GM23338 (cell line): ENCODE results near the gene COL4A2. TPM values are rescaled to one million over a fixed set of nuclear protein-coding genes. Genes with fewer than 3 reads are reported as not detected.
A peak's percentile ranks its signal among the peaks of the same experiment; 100 is the strongest.

Source experiments
- ATAC-seq: fragments of 200-7000 bp; cut with Tn5 transposase; 3 replicates; pipeline ENCODE4 v1.9.1; 2020
- DNase-seq: peaks from one replicate; pipeline ENCODE4 v3.0.0-alpha.2; 2015; ENCODE audit warnings: low spot score
- H2AFZ ChIP-seq: fragments of 200-600 bp; sonication (generic); 2 replicates; pipeline ENCODE4 v1.8.0; 2016; ENCODE audit warnings: antibody characterized with exemption, mild to moderate bottlenecking, moderate library complexity
- H3F3A ChIP-seq: fragments of 200-600 bp; sonication (generic); replicated peaks from 2 replicates; pipeline ENCODE4 v1.8.0; 2017; ENCODE audit warnings: antibody characterized with exemption, mixed run types, low read depth
- H3K27ac ChIP-seq: fragments of 200-600 bp; sonication (generic); 2 replicates; pipeline ENCODE4 v1.6.1; 2016; ENCODE audit warnings: low read depth
- H3K27me3 ChIP-seq: fragments of 200-600 bp; sonication (generic); 2 replicates; pipeline ENCODE4 v1.8.0; 2016; ENCODE audit warnings: mild to moderate bottlenecking, mixed run types, moderate library complexity; ENCODE audit not compliant: insufficient read depth
- H3K36me3 ChIP-seq: fragments of 200-600 bp; sonication (generic); 2 replicates; pipeline ENCODE4 v1.8.0; 2016; ENCODE audit warnings: mild to moderate bottlenecking; ENCODE audit not compliant: insufficient read depth
- H3K4me1 ChIP-seq: fragments of 200-600 bp; sonication (generic); 2 replicates; pipeline ENCODE4 v1.8.0; 2016; ENCODE audit warnings: mild to moderate bottlenecking, moderate library complexity; ENCODE audit not compliant: insufficient read depth
- H3K4me2 ChIP-seq: fragments of 200-600 bp; sonication (generic); 2 replicates; pipeline ENCODE4 v1.7.1; 2017; ENCODE audit warnings: mixed run types
- H3K4me3 ChIP-seq: fragments of 200-600 bp; sonication (generic); 2 replicates; pipeline ENCODE4 v1.6.1; 2016; ENCODE audit warnings: mixed run types
- H3K79me2 ChIP-seq: fragments of 200-600 bp; sonication (generic); replicated peaks from 2 replicates; pipeline ENCODE4 v1.8.0; 2017; ENCODE audit warnings: mild to moderate bottlenecking; ENCODE audit not compliant: insufficient read depth
- H3K9me2 ChIP-seq: fragments of 200-600 bp; sonication (generic); 2 replicates; pipeline ENCODE4 v1.8.0; 2017; ENCODE audit not compliant: insufficient read depth
- H4K20me1 ChIP-seq: fragments of 200-600 bp; sonication (generic); replicated peaks from 2 replicates; pipeline ENCODE4 v1.8.0; 2017; ENCODE audit warnings: mild to moderate bottlenecking; ENCODE audit not compliant: insufficient read depth
- H3K27ac Mint-ChIP-seq: 2 replicates; pipeline ENCODE4 v1.8.0; 2020; ENCODE audit warnings: inconsistent platforms, mild to moderate bottlenecking, moderate library complexity, mixed read lengths
- H3K27me3 Mint-ChIP-seq: 3 replicates; pipeline ENCODE4 v1.8.0; 2022; ENCODE audit warnings: low read depth, mild to moderate bottlenecking, moderate library complexity, mixed read lengths, inconsistent platforms; ENCODE audit not compliant: insufficient read depth, poor library complexity
- H3K36me3 Mint-ChIP-seq: 3 replicates; pipeline ENCODE4 v1.8.0; 2021; ENCODE audit warnings: low read depth, mild to moderate bottlenecking, inconsistent platforms, moderate library complexity, mixed read lengths
- H3K4me1 Mint-ChIP-seq: 3 replicates; pipeline ENCODE4 v1.8.0; 2020; ENCODE audit warnings: mild to moderate bottlenecking, inconsistent platforms, mixed read lengths
- H3K4me3 Mint-ChIP-seq: 3 replicates; pipeline ENCODE4 v1.8.0; 2021; ENCODE audit warnings: moderate library complexity, mild to moderate bottlenecking, inconsistent platforms, mixed read lengths
- H3K9me3 Mint-ChIP-seq: 3 replicates; pipeline ENCODE4 v1.8.0; 2020; ENCODE audit warnings: moderate library complexity, mild to moderate bottlenecking, inconsistent platforms, mixed read lengths
- CREB1 ChIP-seq: fragments of 250-450 bp; sonication (Bioruptor Pico); IDR thresholded peaks from 2 replicates; pipeline ENCODE4 v1.5.0; 2020; ENCODE audit warnings: low read depth, mild to moderate bottlenecking, moderate library complexity
- CTCF ChIP-seq, 2 experiments: fragments of 200-600 bp in 1 of 2; sonication (generic) in 1 of 2; conservative IDR thresholded peaks; 2 replicates each; pipeline versions ENCODE4 v1.5.1 to v1.6.1; 2016 to 2017; ENCODE audit warnings: antibody characterized with exemption in 2 of 2, low read depth in 2 of 2, mild to moderate bottlenecking in 2 of 2, moderate library complexity in 1 of 2
- EZH2phosphoT487 ChIP-seq: fragments of 200-600 bp; sonication (generic); IDR thresholded peaks from one replicate; pipeline ENCODE4 v1.8.1; 2018; ENCODE audit warnings: antibody characterized with exemption; ENCODE audit not compliant: unreplicated experiment
- NANOG ChIP-seq: IDR thresholded peaks from 2 replicates; pipeline ENCODE4 v1.6.1; 2016; ENCODE audit warnings: antibody characterized with exemption, borderline replicate concordance
- POLR2AphosphoS5 ChIP-seq: IDR thresholded peaks from 2 replicates; pipeline ENCODE4 v1.6.1; 2016; ENCODE audit warnings: antibody characterized with exemption, low read depth
- ZNF331 ChIP-seq: fragments of 250-450 bp; sonication (Bioruptor Pico); IDR thresholded peaks from 2 replicates; pipeline ENCODE4 v1.5.0; 2020; ENCODE audit warnings: low read depth, mild to moderate bottlenecking, moderate library complexity
- polyA plus RNA-seq: library from polyadenylated mRNA; unstranded; fragments of >200 nt; fragmentation: Nextera tagmentation; extraction: Ambion mirVana; gene quantifications from 2 replicates; pipeline ENCODE4 v1.2.1, GENCODE V29; 2016
- total RNA-seq: library from RNA; depleted of rRNA; stranded (reverse); fragments of >200 nt; shearing (Covaris generic); gene quantifications from 2 replicates; pipeline ENCODE4 v1.2.3, GENCODE V29; 2014
- TF ChIP-seq, protein P1 (sequence below): IDR thresholded peaks from one replicate; pipeline ENCODE4 v1.6.1; 2018; ENCODE audit warnings: antibody characterized with exemption; ENCODE audit not compliant: unreplicated experiment
- TF ChIP-seq, protein P2 (sequence below): IDR thresholded peaks from 2 replicates; pipeline ENCODE4 v1.6.1; 2016; ENCODE audit warnings: antibody characterized with exemption

The COL4A2 gene
- total and polyA plus RNA-seq, 2 experiments from 2014 or later, result 37.4 to 131 TPM

DNA sequence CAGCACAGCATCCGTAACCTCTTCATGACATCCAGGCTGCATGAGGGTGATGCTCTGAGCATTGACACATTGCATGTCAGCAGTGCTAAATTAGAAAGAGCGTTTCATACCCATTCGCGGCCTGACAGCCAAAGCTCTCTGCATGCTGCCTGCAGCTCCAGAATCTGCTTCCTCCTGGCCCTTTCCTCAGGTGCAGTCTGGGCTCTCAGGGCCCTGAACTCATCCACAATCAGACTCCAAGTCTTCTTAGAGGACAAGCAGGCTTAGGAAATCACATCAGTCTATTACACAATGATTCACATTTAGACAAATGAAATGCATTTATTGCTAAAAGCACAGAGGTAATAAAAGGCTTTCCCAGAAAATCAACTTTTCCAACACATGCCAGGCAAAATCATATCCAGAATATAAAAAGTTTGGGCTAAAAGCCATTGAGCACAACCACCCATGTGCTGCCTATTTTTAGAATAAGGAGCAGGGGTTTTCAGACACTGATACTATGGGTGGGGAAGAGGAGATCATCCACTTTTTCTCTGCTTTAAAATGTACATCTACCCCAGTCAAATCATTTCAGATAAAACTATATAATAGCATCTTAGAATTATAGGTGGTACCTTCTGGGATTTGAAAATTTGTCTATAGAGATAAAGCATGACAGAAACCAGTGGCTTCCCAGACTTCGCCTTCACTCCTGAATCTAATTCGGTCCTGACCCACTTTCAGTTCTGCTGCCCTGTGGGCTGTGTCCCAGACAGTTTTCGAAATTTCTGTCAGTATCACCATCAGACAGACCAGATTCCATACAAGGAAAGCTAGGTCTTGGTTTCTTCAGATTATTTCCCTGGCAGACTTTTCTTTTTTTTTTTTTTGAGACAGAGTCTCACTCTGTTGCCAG, 109.3 kb downstream of the COL4A2 start (continued):
- TF ChIP-seq CTCF (conservative IDR thresholded peaks at IDR 0.05; ENCODE audit: low read depth in 2 of 2), result no peak
- TF ChIP-seq, protein P1, sequence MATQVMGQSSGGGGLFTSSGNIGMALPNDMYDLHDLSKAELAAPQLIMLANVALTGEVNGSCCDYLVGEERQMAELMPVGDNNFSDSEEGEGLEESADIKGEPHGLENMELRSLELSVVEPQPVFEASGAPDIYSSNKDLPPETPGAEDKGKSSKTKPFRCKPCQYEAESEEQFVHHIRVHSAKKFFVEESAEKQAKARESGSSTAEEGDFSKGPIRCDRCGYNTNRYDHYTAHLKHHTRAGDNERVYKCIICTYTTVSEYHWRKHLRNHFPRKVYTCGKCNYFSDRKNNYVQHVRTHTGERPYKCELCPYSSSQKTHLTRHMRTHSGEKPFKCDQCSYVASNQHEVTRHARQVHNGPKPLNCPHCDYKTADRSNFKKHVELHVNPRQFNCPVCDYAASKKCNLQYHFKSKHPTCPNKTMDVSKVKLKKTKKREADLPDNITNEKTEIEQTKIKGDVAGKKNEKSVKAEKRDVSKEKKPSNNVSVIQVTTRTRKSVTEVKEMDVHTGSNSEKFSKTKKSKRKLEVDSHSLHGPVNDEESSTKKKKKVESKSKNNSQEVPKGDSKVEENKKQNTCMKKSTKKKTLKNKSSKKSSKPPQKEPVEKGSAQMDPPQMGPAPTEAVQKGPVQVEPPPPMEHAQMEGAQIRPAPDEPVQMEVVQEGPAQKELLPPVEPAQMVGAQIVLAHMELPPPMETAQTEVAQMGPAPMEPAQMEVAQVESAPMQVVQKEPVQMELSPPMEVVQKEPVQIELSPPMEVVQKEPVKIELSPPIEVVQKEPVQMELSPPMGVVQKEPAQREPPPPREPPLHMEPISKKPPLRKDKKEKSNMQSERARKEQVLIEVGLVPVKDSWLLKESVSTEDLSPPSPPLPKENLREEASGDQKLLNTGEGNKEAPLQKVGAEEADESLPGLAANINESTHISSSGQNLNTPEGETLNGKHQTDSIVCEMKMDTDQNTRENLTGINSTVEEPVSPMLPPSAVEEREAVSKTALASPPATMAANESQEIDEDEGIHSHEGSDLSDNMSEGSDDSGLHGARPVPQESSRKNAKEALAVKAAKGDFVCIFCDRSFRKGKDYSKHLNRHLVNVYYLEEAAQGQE, result no peak
- TF ChIP-seq POLR2AphosphoS5, result no peak
- no peak for TF ChIP-seq EZH2phosphoT487

GRCh38 chr13:110418944-110419343, 111.9 kb downstream of the COL4A2 start:
- peak; percentile 18; the same call in 1 of the 3 replicates for ATAC-seq
- H3K4me1 Mint-ChIP-seq, result peaks cover 17% of the 10 kb centered on the region
- H3K27ac ChIP-seq, result 0 out of 2 replicates have a peak overlapping the region, but pooled peaks have one; percentile 27
- TF ChIP-seq NANOG (no peak), CREB1 (CRISPR knock-in tag) (no peak), CTCF (conservative IDR thresholded peaks at IDR 0.05; ENCODE audit: low read depth in 2 of 2) (no peak), ZNF331 (no peak)
- TF ChIP-seq, protein P2, sequence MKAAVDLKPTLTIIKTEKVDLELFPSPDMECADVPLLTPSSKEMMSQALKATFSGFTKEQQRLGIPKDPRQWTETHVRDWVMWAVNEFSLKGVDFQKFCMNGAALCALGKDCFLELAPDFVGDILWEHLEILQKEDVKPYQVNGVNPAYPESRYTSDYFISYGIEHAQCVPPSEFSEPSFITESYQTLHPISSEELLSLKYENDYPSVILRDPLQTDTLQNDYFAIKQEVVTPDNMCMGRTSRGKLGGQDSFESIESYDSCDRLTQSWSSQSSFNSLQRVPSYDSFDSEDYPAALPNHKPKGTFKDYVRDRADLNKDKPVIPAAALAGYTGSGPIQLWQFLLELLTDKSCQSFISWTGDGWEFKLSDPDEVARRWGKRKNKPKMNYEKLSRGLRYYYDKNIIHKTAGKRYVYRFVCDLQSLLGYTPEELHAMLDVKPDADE, result no peak

More at GRCh38 chr13:110418944-110419343, 111.9 kb downstream of the COL4A2 start:
- Histone ChIP-seq H2AFZ (no peak overlapping the region), H3K4me3 (no peak overlapping the region), H3K79me2 (no peaks in the 10 kb centered on the region), H3K36me3 (no peaks in the 10 kb centered on the region), H3K4me1 (no peaks in the 10 kb centered on the region; the same call in 1 of the 2 replicates), H3F3A (no peaks in the 10 kb centered on the region), H3K4me2 (no peak overlapping the region), H3K9me2 (no peaks in the 10 kb centered on the region), H4K20me1 (peaks cover 6% of the 10 kb centered on the region; the same call in 1 of the 2 replicates), H3K27me3 (no peaks in the 10 kb centered on the region)
- no peak overlapping the region for H3K4me3 Mint-ChIP-seq
- no peaks in the 10 kb centered on the region for H3K9me3 Mint-ChIP-seq
- H3K36me3 Mint-ChIP-seq, result no peaks in the 10 kb centered on the region; the same call in 2 of the 3 replicates
- no peak for DNase-seq
- no peak overlapping the region for H3K27ac Mint-ChIP-seq
- H3K27me3 Mint-ChIP-seq, result peaks cover 6% of the 10 kb centered on the region
